WI38 (cell line): ENCODE data around the gene BABAM2.
"Not testable (repeated sequence)": the region's sequence is repeated elsewhere in the genome, so short reads cannot be mapped to it uniquely, and the experiment has no call there.

ENCODE experiments used
- H3K4me3 ChIP-seq: 2 replicates; pipeline ENCODE4 v1.5.1; 2011; ENCODE audit warnings: low read depth, mild to moderate bottlenecking, control low read depth, low read length
- TF ChIP-seq, protein P1 (sequence below): IDR thresholded peaks from 2 replicates; pipeline ENCODE4 v1.5.1; 2012; ENCODE audit warnings: low read depth, mild to moderate bottlenecking, control low read depth, low read length

The BABAM2 gene

DNA sequence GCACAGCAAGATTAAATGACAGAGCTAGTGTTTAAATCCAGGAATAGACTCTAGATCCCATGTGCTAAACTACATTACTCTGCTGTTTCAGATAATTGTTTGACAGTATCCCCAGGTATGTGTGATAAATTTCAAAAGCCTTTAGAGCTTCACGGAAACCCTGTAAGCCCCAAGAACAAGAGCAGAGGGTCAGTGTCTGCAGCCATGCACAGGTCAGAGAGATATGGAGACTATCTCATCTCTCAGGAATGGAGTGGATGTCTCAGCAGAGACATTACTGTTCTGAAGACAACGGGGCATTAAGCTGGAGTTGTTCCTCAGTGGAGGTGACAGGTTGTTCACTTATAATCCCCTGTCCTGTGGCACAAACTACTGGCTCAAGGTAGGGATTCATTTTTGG is 363.0 kb downstream of the BABAM2 start:
- H3K4me3 ChIP-seq = no peak overlapping the region
- TF ChIP-seq, protein P1, sequence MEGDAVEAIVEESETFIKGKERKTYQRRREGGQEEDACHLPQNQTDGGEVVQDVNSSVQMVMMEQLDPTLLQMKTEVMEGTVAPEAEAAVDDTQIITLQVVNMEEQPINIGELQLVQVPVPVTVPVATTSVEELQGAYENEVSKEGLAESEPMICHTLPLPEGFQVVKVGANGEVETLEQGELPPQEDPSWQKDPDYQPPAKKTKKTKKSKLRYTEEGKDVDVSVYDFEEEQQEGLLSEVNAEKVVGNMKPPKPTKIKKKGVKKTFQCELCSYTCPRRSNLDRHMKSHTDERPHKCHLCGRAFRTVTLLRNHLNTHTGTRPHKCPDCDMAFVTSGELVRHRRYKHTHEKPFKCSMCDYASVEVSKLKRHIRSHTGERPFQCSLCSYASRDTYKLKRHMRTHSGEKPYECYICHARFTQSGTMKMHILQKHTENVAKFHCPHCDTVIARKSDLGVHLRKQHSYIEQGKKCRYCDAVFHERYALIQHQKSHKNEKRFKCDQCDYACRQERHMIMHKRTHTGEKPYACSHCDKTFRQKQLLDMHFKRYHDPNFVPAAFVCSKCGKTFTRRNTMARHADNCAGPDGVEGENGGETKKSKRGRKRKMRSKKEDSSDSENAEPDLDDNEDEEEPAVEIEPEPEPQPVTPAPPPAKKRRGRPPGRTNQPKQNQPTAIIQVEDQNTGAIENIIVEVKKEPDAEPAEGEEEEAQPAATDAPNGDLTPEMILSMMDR = no peak

DNA sequence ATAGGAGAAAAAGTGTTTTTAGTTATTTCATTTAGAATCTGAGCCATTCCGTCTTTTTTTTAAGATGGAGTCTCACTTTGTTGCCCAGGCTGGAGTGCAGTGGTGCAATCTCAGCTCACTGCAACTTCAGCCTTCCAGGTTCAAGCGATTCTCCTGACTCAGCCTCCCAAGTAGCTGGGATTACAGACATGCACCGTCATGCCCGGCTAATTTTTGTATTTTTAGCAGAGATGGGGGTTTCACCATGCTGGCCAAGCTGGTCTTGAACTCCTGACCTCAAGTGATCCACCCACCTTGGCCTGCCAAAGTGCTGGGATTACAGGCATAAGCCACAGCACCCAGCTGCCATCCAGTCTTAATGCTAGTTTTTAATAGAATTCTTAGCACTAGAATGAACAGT is 364.7 kb downstream of the BABAM2 start:
- not testable (repeated sequence) for H3K4me3 ChIP-seq

DNA sequence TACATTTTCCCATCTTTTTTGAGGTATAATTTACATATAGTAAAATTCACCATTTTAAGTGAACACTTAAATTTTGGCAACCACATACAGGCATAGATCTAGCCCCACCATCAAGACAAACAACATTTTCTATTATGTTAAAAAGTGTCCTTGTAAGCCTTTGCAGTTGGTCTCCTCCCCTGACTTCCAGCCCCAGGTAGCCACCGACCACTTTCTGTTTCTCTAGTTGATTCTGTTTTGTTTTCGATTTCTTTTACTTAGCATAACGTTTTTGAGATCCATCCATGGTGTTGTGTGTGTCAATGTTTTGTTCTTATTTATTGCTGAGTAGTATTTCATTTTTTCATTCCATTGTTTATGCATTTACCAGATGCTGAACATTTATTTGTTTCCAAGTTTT is 366.7 kb downstream of the BABAM2 start:
- TF ChIP-seq, protein P1 = no peak
- H3K4me3 ChIP-seq = no peak overlapping the region

DNA sequence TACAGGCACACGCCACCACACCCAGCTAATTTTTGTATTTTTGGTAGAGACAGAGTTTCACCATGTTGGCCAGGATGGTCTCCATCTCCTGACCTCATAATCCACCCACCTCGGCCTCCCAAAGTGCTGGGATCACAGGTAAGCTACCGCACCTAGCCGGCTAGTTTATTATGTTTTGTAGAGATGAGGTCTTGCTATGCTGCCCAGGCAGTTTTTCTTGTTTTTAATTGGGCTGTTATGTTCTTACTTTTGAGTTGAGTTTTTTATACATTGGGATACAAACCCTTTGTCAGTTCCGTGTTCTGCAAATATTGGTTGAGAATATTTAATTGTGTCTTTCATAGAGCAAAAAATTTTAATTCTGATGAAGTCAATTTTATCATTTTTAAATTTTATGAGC is 368.7 kb downstream of the BABAM2 start:
- not testable (repeated sequence) for H3K4me3 ChIP-seq

DNA sequence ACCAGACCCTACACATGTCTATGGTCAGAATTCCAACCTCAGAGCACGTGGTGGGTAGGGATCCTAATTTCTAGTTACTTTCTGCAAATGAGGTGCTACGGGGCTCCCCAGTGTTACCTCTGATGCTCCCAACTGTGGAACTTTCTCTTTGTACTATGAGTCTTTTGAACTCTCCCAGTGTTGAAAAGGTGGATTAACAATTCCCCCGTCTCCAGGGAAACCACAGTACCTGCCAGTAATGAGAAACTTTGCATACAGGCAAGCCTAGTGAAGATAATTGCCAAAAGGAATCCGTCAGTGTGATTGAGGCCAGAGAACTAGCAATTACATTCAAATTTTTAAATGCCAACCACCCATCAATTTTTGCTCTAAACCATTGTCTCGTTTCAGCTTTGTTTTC is 373.2 kb downstream of the BABAM2 start:
- no peak overlapping the region for H3K4me3 ChIP-seq
- TF ChIP-seq, protein P1 = no peak

DNA sequence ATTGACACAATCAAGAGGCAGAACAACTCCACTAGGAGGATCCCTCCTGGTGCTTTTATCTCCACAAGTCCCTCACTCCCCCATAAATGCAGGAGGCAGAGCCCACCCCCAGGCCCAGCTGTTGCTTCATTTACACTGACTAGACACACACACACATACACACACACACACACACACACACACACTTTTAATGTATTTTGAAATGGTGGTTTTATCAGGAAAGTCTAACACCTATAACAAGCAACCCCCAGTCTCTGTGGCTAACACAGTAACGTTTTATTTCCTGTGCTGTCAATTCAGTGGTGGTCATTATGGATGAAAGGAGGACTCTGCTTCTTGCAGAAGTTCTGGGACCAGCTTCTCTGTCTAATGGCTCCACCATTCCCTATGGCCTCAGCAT is 376.8 kb downstream of the BABAM2 start:
- H3K4me3 ChIP-seq = no peak overlapping the region

DNA sequence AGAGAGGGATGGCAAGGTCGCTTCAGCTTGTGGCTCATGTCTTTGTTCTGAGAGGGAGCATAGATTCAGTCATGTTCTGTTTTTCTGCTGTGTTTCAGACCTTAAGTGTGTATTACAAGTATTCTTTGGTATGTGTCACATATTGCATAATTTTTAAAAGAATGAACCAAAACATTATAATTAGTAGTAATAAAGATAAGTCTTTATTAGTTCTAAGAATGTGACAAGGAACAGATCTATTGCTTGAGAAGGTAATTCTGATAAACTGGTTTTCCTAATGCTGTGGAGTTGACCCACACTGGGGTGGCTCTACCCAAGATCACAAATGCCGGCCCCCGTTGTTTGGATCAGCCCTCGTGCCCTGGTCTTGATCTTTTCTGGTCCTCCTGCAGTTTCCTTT is 377.9 kb downstream of the BABAM2 start:
- H3K4me3 ChIP-seq = no peak overlapping the region
- TF ChIP-seq, protein P1 = no peak

More for the DNA sequence above, 376.8 kb downstream of the BABAM2 start:
- TF ChIP-seq, protein P1 = no peak

DNA sequence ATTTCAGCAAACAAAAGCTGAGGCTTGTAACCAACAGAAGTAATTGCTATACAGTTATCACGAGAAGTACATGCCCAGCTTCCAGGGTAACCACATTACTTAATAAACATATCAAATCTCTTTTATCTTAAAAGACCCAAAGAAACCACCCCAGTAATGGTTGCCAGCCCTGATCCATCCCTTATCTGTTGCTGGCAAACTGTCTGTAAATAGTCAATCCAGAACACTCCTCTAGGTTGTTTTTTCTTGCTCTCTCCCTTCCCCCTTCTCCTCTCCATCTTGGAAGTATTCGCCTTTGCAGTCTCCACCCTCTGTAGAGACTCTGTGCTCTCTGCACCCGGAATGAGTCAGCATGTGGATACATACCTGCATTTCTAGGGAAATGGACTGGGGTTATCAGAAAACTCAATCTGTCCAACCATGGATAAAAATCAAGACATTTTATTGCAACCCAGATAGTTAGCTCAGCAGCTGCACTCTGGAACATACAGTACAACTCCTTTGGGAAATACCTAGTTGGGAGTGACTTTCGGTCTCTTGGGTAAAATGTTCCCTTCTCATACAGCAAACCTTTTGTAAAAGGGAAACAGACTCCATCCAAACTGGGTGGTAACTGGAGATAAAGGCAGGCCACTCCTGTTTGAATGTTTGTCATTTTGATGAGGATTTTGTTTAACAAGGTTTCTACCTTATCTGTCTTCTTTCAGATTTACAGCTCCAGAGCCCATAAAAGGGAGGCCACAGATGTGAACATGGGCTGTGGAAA is 378.7 kb downstream of the BABAM2 start:
- TF ChIP-seq, protein P1 = no peak
- no peak overlapping the region for H3K4me3 ChIP-seq
